Endodermal cell (in vitro differentiated cells): ENCODE data around the gene MAP3K20. TPM values are rescaled to one million over a fixed set of nuclear protein-coding genes. Genes with fewer than 3 reads are reported as not detected.

Experiments
- DNase-seq: peaks from one replicate; pipeline ENCODE4 v3.0.0-alpha.2; 2017
- H3K27ac ChIP-seq: 2 replicates; pipeline ENCODE4 v1.5.1; 2013; ENCODE audit warnings: mild to moderate bottlenecking, low read depth, low read length, moderate library complexity
- H3K27me3 ChIP-seq: 2 replicates; pipeline ENCODE4 v1.6.1; 2013; ENCODE audit warnings: mild to moderate bottlenecking, low read length, moderate library complexity; ENCODE audit not compliant: insufficient read depth, control insufficient read depth, poor library complexity, severe bottlenecking
- H3K36me3 ChIP-seq: 2 replicates; pipeline ENCODE4 v1.7.0; 2013; ENCODE audit warnings: mild to moderate bottlenecking, low read length, moderate library complexity; ENCODE audit not compliant: control insufficient read depth, insufficient read depth
- H3K4me1 ChIP-seq: one replicate; pipeline ENCODE4 v1.7.0; 2013; ENCODE audit warnings: low read length; ENCODE audit not compliant: control insufficient read depth, insufficient read depth
- H3K4me3 ChIP-seq: 2 replicates; pipeline ENCODE4 v1.5.1; 2013; ENCODE audit warnings: mild to moderate bottlenecking, low read length, moderate library complexity
- H3K9ac ChIP-seq: 2 replicates; pipeline ENCODE4 v1.6.1; 2013; ENCODE audit warnings: mild to moderate bottlenecking, low read length, moderate library complexity; ENCODE audit not compliant: poor library complexity, severe bottlenecking; ENCODE audit errors: extremely low read depth
- H3K9me3 ChIP-seq: 2 replicates; pipeline ENCODE4 v1.6.1; 2013; ENCODE audit warnings: mild to moderate bottlenecking, low read length, moderate library complexity; ENCODE audit not compliant: control insufficient read depth
- H3K27ac Mint-ChIP-seq: 2 replicates; pipeline ENCODE4 v1.8.0; 2020; ENCODE audit warnings: mixed read lengths
- H3K27me3 Mint-ChIP-seq: 2 replicates; pipeline ENCODE4 v1.8.0; 2021; ENCODE audit warnings: mild to moderate bottlenecking, mixed read lengths; ENCODE audit not compliant: insufficient read depth
- H3K36me3 Mint-ChIP-seq: 2 replicates; pipeline ENCODE4 v1.8.0; 2020; ENCODE audit warnings: low read depth, mixed read lengths
- H3K4me1 Mint-ChIP-seq: 2 replicates; pipeline ENCODE4 v1.8.0; 2020; ENCODE audit warnings: mixed read lengths
- H3K4me3 Mint-ChIP-seq: 2 replicates; pipeline ENCODE4 v1.8.0; 2020; ENCODE audit warnings: mild to moderate bottlenecking, moderate library complexity, mixed read lengths
- H3K9me3 Mint-ChIP-seq: 2 replicates; pipeline ENCODE4 v1.8.0; 2020; ENCODE audit warnings: mild to moderate bottlenecking, mixed read lengths
- CTCF ChIP-seq: fragments of 200-600 bp; sonication (generic); conservative IDR thresholded peaks from 2 replicates; pipeline ENCODE4 v1.5.0; 2021; ENCODE audit warnings: antibody characterized with exemption, mild to moderate bottlenecking
- WGBS, 2 experiments: methylation state at CpG; one replicate each; pipeline versions ENCODE4 v1.1.5 to v1.1.7; 2013; ENCODE audit warnings: missing lambda C conversion rate in 2 of 2, mixed read lengths in 1 of 2; ENCODE audit not compliant: insufficient coverage in 1 of 2, insufficient read length in 1 of 2; 5-methylcytosine and 5-hydroxymethylcytosine counted together
- total RNA-seq, 2 donors: library from RNA; stranded (reverse); fragmentation: NEBNext Ultra II Directional in 1 of 2; extraction: Animal tissue kit (Norgen Biotek cat#: 25700) in 1 of 2; gene quantifications; 2 replicates in 1 of 2; 3 replicates in 1 of 2; pipeline ENCODE4 v1.2.1, GENCODE V29; 2021

MAP3K20 gene
- total RNA-seq, 2 donors from 2014 or later = 29.4 to 29.9 TPM

DNA sequence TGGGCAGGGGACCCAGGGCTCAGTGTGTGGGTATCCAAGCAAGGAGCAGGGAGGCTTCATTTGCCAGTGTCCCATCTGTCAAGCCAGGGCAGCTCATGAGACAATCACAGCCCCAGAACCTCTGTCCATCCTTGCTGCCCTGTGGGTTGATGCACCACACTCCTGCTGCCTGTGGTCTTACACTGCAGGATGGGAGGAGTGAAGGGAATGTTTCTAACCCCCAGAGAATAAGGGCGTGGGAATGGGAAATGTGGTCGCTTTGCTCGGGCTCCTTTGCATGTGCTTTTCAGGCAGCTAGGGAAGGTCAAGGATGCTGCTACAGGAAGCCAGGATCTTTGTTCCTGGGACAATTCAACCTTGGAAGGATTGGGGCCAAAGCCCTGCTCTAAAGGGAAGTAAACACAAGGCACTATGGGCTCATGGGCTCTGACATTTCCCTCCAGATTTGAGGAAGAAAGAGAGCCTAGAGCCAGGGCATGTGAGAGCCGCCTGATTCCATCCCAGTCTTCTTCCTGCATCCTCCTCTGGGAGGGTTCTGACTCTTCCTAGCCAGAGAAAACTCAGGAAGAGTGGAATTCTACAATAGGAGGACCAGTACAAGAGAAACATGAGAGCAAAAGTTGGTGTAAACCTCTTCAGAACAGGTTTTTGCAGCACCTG lies 18.8 kb upstream of the MAP3K20 start:
- H3K9me3 ChIP-seq = peaks cover 10% of the 10 kb centered on the region
- WGBS, 2 experiments = 94 to 97% methylated on average over 3 to 4 of the region's 4 CpGs
- peaks cover 8% of the 10 kb centered on the region for H3K4me1 Mint-ChIP-seq
- H3K4me3 ChIP-seq = no peak overlapping the region
- no peaks in the 10 kb centered on the region for H3K36me3 ChIP-seq
- H3K4me1 ChIP-seq = no peaks in the 10 kb centered on the region
- H3K4me3 Mint-ChIP-seq = no peak overlapping the region
- H3K9ac ChIP-seq = no peak overlapping the region
- no peak overlapping the region for H3K27ac ChIP-seq
- no peak for DNase-seq
- no peaks in the 10 kb centered on the region for H3K9me3 Mint-ChIP-seq
- no peaks in the 10 kb centered on the region for H3K36me3 Mint-ChIP-seq
- peaks cover 9% of the 10 kb centered on the region for H3K27me3 Mint-ChIP-seq
- TF ChIP-seq CTCF = no peak
- H3K27ac Mint-ChIP-seq = no peak overlapping the region
- no peaks in the 10 kb centered on the region for H3K27me3 ChIP-seq

DNA sequence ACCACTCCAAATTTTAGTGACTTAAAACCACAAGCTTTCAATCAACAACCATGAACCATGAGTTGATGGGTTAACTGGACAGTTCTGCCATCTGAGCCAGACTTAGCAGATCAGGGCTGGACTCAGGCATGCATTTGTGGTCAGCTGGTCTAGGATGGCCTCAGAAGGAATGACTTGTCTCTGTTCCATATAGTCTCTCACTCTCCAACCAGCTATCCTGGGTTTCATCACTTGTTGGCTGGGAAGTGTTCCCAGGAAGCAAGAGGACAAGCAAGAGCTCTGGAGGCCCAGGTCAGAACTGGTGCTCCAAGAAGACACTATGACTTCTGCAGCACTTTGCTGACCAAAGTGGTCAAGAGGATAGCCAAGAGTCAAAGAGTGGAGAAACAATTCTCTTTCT lies 17.5 kb upstream of the MAP3K20 start:
- Mint-ChIP-seq H3K36me3 (no peaks in the 10 kb centered on the region), H3K27me3 (peaks cover 9% of the 10 kb centered on the region), H3K27ac (no peak overlapping the region), H3K4me3 (no peak overlapping the region), H3K9me3 (no peaks in the 10 kb centered on the region), H3K4me1 (peaks cover 5% of the 10 kb centered on the region)
- no peak for TF ChIP-seq CTCF
- H3K9me3 ChIP-seq = peaks cover 10% of the 10 kb centered on the region
- no peaks in the 10 kb centered on the region for H3K4me1 ChIP-seq
- no peak overlapping the region for H3K9ac ChIP-seq
- H3K27ac ChIP-seq = no peak overlapping the region
- H3K27me3 ChIP-seq = no peaks in the 10 kb centered on the region
- no peaks in the 10 kb centered on the region for H3K36me3 ChIP-seq
- no peak for DNase-seq
- no peak overlapping the region for H3K4me3 ChIP-seq

DNA sequence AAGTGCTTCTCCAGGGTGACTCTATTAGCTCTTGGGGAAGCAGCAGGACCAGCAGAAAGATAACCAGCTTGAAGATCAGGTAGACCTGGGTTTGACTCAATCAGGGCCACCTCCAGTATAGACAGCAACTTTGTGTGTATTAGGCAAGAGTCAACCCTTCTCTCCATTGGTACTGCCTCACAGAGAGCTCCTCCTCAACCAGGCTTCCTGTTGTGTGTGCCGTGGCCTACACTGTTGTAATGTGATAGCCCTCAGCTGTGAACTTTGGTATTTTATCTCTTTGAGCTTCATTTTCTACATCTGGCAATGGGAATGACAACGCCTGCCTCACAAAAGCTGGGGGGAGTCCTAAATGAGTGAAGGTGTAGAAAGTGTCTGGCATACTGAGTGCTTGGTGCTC lies 17.0 kb upstream of the MAP3K20 start:
- no peak for DNase-seq
- H3K9me3 Mint-ChIP-seq = no peaks in the 10 kb centered on the region
- H3K4me1 ChIP-seq = no peaks in the 10 kb centered on the region
- H3K9ac ChIP-seq = no peak overlapping the region
- H3K36me3 ChIP-seq = no peaks in the 10 kb centered on the region
- TF ChIP-seq CTCF = no peak
- H3K27me3 ChIP-seq = no peaks in the 10 kb centered on the region
- peaks cover 10% of the 10 kb centered on the region for H3K9me3 ChIP-seq
- WGBS, 2 experiments = 67 to 85% methylated on average over 2 of the region's 2 CpGs
- no peak overlapping the region for H3K4me3 ChIP-seq
- no peaks in the 10 kb centered on the region for H3K4me1 Mint-ChIP-seq
- H3K4me3 Mint-ChIP-seq = no peak overlapping the region
- no peak overlapping the region for H3K27ac ChIP-seq
- peaks cover 9% of the 10 kb centered on the region for H3K27me3 Mint-ChIP-seq
- H3K36me3 Mint-ChIP-seq = no peaks in the 10 kb centered on the region
- H3K27ac Mint-ChIP-seq = no peak overlapping the region
